SH-SY5Y (cell line): ENCODE data around the gene FNBP1.

Experiments used
- GATA2 ChIP-seq: IDR thresholded peaks from 2 replicates; pipeline ENCODE4 v1.6.1; 2011; ENCODE audit warnings: mild to moderate bottlenecking, low read depth, low read length
- GATA3 ChIP-seq: IDR thresholded peaks from 2 replicates; pipeline ENCODE4 v1.6.1; 2011; ENCODE audit warnings: low read depth, mild to moderate bottlenecking, low read length, moderate library complexity

DNA sequence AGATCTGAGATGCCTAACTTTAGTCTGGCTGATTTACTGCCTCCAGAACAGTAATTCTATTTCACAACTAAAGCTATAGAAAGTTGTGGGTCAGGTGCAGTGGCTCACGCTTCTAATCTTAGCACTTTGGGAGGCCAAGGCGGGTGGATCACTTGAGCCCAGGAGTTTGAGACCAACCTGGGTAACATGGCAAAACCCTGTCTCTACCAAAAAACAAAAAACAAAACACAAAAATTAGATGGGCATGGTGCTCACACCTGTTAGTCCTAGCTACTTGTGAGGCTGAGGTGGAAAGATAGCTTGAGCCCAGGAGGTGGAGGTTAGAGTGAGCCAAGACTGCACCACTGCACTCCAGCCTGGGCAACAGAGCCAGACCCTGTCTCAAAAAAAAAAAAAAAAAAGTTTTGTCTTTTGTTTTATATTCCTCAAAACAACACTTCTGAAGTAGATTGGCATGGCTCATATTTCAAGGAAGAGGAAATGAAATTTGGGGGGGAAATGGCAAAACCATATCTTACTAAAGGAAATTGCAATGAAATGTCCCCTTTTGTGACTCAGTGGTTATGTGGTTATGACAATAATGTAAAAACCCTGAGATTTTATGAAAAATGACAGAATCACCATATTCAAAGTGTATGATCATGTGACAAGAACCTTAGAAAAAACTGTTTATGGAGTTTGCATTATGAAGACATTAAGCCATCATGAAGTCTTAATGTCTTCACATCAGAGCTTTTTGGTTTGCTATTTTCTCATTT is 16.2 kb downstream of the FNBP1 start:
- TF ChIP-seq GATA3 (no peak), GATA2 (no peak)
